WERI-Rb-1 (cell line): Measurements from ENCODE around the gene TMEM154.

ENCODE experiments used
- DNase-seq: peaks from one replicate; pipeline ENCODE4 v3.0.0-alpha.2; 2020
- H3K27ac ChIP-seq: fragments of 250-450 bp; sonication (Bioruptor Pico); 2 replicates; pipeline ENCODE4 v1.5.1; 2020; ENCODE audit warnings: mild to moderate bottlenecking, moderate library complexity
- H3K27me3 ChIP-seq: fragments of 250-450 bp; sonication (Bioruptor Pico); 2 replicates; pipeline ENCODE4 v1.5.1; 2021; ENCODE audit warnings: mild to moderate bottlenecking, low read depth, moderate library complexity; ENCODE audit not compliant: insufficient read depth, severe bottlenecking
- H3K36me3 ChIP-seq: fragments of 250-450 bp; sonication (Bioruptor Pico); 2 replicates; pipeline ENCODE4 v1.5.1; 2020; ENCODE audit warnings: mild to moderate bottlenecking, moderate library complexity
- H3K4me3 ChIP-seq: 2 replicates; pipeline ENCODE4 v1.5.1; 2011; ENCODE audit warnings: low read depth, mild to moderate bottlenecking, control low read depth, low read length
- H3K9me3 ChIP-seq: fragments of 250-450 bp; sonication (Bioruptor Pico); 2 replicates; pipeline ENCODE4 v1.5.1; 2021; ENCODE audit warnings: mild to moderate bottlenecking, moderate library complexity; ENCODE audit not compliant: severe bottlenecking
- TF ChIP-seq, protein P1 (sequence below): IDR thresholded peaks from 2 replicates; pipeline ENCODE4 v1.5.1; 2011; ENCODE audit warnings: low read depth, mild to moderate bottlenecking, control low read depth, inconsistent platforms, low read length

Gene TMEM154

DNA sequence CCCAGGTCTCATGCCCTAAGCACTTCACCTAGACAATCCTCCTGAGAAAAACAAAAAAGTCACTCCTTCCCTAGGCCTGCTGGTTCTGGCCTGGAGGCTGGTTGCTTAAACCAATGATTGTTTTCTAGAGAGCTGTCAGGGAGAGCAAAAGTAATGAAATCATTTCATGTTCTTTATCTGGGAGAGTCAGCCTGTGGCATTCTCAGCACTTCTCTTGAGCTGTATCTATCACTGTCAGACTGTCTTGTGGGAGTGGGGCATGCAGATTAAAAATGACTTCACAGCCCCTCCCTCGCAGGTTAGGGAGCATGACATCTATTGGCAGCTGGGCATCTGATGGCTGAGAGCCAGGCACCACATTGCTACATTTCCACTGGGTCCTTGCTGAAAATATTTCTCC, 20.4 kb upstream of the TMEM154 start:
- DNase-seq, result peak; percentile 27
- H3K27ac ChIP-seq, result no peak overlapping the region
- no peak overlapping the region for H3K4me3 ChIP-seq
- peaks cover 3% of the 10 kb centered on the region for H3K9me3 ChIP-seq
- no peaks in the 10 kb centered on the region for H3K27me3 ChIP-seq
- no peaks in the 10 kb centered on the region for H3K36me3 ChIP-seq
- TF ChIP-seq, protein P1, sequence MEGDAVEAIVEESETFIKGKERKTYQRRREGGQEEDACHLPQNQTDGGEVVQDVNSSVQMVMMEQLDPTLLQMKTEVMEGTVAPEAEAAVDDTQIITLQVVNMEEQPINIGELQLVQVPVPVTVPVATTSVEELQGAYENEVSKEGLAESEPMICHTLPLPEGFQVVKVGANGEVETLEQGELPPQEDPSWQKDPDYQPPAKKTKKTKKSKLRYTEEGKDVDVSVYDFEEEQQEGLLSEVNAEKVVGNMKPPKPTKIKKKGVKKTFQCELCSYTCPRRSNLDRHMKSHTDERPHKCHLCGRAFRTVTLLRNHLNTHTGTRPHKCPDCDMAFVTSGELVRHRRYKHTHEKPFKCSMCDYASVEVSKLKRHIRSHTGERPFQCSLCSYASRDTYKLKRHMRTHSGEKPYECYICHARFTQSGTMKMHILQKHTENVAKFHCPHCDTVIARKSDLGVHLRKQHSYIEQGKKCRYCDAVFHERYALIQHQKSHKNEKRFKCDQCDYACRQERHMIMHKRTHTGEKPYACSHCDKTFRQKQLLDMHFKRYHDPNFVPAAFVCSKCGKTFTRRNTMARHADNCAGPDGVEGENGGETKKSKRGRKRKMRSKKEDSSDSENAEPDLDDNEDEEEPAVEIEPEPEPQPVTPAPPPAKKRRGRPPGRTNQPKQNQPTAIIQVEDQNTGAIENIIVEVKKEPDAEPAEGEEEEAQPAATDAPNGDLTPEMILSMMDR, result no peak

DNA sequence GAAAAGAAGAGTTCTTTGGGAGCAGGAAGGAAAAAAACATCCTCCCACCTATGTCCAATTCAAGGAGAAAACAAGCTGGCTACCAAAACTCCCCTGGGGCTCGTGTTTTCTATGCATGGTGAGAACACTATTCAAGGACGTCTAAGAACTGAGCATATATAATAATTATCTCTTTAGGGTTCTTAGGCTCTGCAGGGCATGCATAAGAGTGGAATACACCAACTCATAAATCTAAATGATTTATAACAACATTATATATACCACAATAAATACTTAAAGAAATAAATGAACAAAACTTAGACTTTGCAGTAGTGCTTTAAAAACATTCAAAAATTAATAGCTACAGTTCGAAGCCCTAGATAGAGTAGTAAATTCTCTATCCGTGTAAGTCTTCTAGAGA, 19.5 kb upstream of the TMEM154 start:
- no peak overlapping the region for H3K27ac ChIP-seq
- H3K36me3 ChIP-seq, result no peaks in the 10 kb centered on the region
- DNase-seq, result no peak
- TF ChIP-seq, protein P1, result no peak
- no peak overlapping the region for H3K4me3 ChIP-seq
- peaks cover 3% of the 10 kb centered on the region for H3K9me3 ChIP-seq
- H3K27me3 ChIP-seq, result no peaks in the 10 kb centered on the region

DNA sequence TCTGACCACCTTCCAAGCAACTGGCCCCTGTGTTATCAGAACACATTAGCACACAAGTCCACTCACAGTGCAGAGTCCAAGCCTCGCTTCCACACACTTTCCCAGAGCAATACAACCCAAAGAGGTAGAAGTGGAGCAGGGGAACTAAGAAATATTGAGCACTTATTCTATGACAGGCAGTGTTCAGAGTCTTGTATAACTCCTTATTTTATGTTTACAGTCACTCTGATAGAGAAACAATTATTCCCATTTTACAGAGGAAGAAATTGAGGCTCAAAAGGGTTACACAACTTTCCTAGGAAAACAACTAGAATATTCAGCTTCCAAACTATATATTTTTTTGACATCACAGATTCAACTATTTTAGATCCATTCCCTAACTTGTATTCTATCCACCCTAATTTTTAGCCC, 18.3 kb upstream of the TMEM154 start:
- TF ChIP-seq, protein P1, result no peak
- H3K9me3 ChIP-seq, result no peaks in the 10 kb centered on the region
- DNase-seq, result no peak
- H3K27me3 ChIP-seq, result no peaks in the 10 kb centered on the region
- no peak overlapping the region for H3K4me3 ChIP-seq
- no peaks in the 10 kb centered on the region for H3K36me3 ChIP-seq
- H3K27ac ChIP-seq, result no peak overlapping the region

DNA sequence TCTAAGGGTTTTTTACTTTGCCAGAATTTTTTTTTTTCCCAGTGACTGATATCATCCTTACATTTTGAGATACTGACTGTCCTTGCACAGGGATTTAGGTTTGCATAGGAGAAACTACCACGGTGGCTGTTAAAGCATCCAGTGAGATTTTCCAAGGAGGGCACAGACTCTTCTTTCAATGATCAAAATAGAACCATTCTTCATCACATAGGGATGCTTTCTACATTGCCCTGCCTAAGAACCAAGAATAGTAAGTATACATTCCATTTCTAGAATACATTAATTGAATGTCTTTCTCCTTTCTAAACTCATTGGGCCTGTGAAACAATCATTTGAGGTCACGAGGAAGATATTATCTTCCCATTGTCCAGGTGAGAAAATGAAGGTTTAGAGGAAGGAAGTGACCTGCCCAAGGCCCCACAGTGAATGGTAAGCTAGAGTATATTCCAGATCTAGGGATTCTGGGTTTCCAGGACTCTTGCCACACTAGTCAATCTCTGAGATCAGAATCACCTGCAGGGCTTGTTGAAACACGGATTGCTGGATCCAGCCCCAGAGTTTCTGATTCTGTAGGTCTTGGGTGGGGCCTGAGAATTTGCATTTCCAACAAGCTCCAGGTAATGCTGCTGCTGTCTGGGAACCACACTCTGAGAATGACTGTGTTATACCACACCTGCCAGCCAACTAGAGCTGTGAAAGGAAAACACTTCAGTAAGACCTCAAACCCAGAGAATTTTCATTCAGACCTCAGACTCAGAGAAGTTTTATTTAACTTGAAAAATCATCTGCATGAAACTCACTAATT, 17.7 kb upstream of the TMEM154 start:
- H3K36me3 ChIP-seq, result no peaks in the 10 kb centered on the region
- no peak overlapping the region for H3K4me3 ChIP-seq
- no peak overlapping the region for H3K27ac ChIP-seq
- no peaks in the 10 kb centered on the region for H3K9me3 ChIP-seq
- TF ChIP-seq, protein P1, result no peak
- no peaks in the 10 kb centered on the region for H3K27me3 ChIP-seq
- no peak for DNase-seq

DNA sequence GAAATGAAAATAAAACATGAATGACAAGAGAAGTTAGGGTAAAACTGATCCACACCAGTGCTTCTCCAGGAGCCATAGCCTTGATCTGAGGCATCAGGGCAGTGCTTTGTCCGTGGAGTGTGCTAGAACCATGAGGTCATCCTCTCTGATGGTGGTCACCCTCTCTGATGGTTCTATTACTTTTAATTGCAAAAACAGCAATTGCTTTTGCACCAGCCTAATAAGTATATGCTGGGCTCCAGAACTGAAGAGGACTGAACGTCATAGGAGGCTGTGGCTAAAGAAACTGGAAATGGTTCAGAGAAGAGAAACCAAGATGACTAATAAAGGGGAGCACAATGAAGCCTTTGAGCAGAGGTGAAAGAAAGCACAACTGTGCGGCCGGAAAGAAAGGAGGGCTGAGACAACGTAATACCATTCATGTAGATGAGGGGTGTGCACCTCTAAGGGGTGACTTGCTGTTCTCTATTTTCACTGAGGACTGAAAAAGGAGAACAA, 17.0 kb upstream of the TMEM154 start:
- H3K27ac ChIP-seq, result no peak overlapping the region
- TF ChIP-seq, protein P1, result no peak
- H3K27me3 ChIP-seq, result no peaks in the 10 kb centered on the region
- H3K4me3 ChIP-seq, result no peak overlapping the region
- H3K36me3 ChIP-seq, result no peaks in the 10 kb centered on the region
- no peak for DNase-seq
- no peaks in the 10 kb centered on the region for H3K9me3 ChIP-seq
